MM.1S (cell line): ENCODE data around the gene IFNA7.
"Not testable (repeated sequence)": the region's sequence is repeated elsewhere in the genome, so short reads cannot be mapped to it uniquely, and the experiment has no call there.

Experiments
- DNase-seq: peaks from one replicate; pipeline ENCODE4 v3.0.0-alpha.2; 2015
- H2AFZ ChIP-seq: fragments of 300-600 bp; sonication (generic); 2 replicates; pipeline ENCODE4 v1.6.0; 2016; ENCODE audit warnings: antibody characterized with exemption, low read length
- H3F3A ChIP-seq: fragments of 300-600 bp; sonication (generic); 2 replicates; pipeline ENCODE4 v1.6.1; 2016; ENCODE audit warnings: mild to moderate bottlenecking, antibody characterized with exemption, low read length, moderate library complexity, mixed read lengths; ENCODE audit not compliant: insufficient read depth
- H3K27ac ChIP-seq: fragments of 300-600 bp; sonication (generic); 2 replicates; pipeline ENCODE4 v1.5.1; 2016; ENCODE audit warnings: mild to moderate bottlenecking, low read length
- H3K27me3 ChIP-seq: fragments of 300-600 bp; sonication (generic); replicated peaks from 2 replicates; pipeline ENCODE4 v1.6.0; 2016; ENCODE audit warnings: low read length; ENCODE audit not compliant: insufficient read depth
- H3K36me3 ChIP-seq: fragments of 300-600 bp; sonication (generic); replicated peaks from 2 replicates; pipeline ENCODE4 v1.6.1; 2016; ENCODE audit warnings: mild to moderate bottlenecking, low read length, mixed read lengths; ENCODE audit not compliant: insufficient read depth
- H3K4me1 ChIP-seq: fragments of 300-600 bp; sonication (generic); 2 replicates; pipeline ENCODE4 v1.6.1; 2016; ENCODE audit warnings: low read length, mixed read lengths
- H3K4me2 ChIP-seq: fragments of 300-600 bp; sonication (generic); 2 replicates; pipeline ENCODE4 v1.6.0; 2016; ENCODE audit warnings: low read depth, low read length
- H3K4me3 ChIP-seq: fragments of 300-600 bp; sonication (generic); 2 replicates; pipeline ENCODE4 v1.5.1; 2016; ENCODE audit warnings: low read length, mixed read lengths
- H3K79me2 ChIP-seq: fragments of 300-600 bp; sonication (generic); 2 replicates; pipeline ENCODE4 v1.6.1; 2016; ENCODE audit warnings: mixed run types, low read length, mixed read lengths
- H3K9ac ChIP-seq: fragments of 300-600 bp; sonication (generic); 2 replicates; pipeline ENCODE4 v1.6.1; 2016; ENCODE audit warnings: low read length, mixed read lengths
- H3K9me2 ChIP-seq: fragments of 300-600 bp; sonication (generic); replicated peaks from 2 replicates; pipeline ENCODE4 v1.6.1; 2016; ENCODE audit warnings: mild to moderate bottlenecking, low read length, mixed read lengths; ENCODE audit not compliant: insufficient read depth
- H3K9me3 ChIP-seq: fragments of 300-600 bp; sonication (generic); replicated peaks from 2 replicates; pipeline ENCODE4 v1.6.1; 2016; ENCODE audit warnings: mild to moderate bottlenecking, low read length, mixed read lengths; ENCODE audit not compliant: insufficient read depth
- H4K20me1 ChIP-seq: fragments of 300-600 bp; sonication (generic); 2 replicates; pipeline ENCODE4 v1.6.1; 2016; ENCODE audit warnings: mild to moderate bottlenecking, low read length, moderate library complexity, mixed read lengths; ENCODE audit not compliant: insufficient read depth
- EZH2 ChIP-seq: fragments of 300-600 bp; sonication (generic); optimal IDR thresholded peaks from 2 replicates; pipeline ENCODE3; 2017; ENCODE audit warnings: low read depth, mild to moderate bottlenecking, antibody characterized with exemption, low read length, mixed read lengths
- EZH2phosphoT487 ChIP-seq: fragments of 300-600 bp; sonication (generic); IDR thresholded peaks from 2 replicates; pipeline ENCODE4 v1.6.1; 2018; ENCODE audit warnings: antibody characterized with exemption, low read length
- TF ChIP-seq, protein P1 (sequence below): fragments of 300-600 bp; sonication (generic); IDR thresholded peaks from 2 replicates; pipeline ENCODE4 v1.5.1; 2016; ENCODE audit warnings: antibody characterized with exemption, low read length, mixed read lengths

IFNA7 gene

DNA sequence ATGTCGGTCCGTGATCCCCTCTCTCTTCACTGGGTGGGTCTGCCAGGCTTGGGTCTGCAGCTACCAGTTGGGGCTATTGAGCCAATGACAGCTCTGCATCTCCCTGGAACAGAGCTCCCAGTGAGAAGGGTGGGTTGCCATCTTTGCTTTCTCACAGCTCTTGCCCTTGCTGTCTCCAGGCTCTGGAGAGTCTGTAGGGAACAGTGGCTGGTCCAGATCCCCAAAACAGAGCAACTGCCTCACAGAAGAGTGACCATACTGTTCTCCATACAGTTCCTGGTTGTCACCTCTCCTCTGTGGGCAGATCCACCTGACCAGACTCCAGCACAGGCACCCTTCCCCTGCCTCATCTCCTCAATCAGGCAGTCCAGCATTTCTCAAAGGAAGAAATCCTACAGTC lies 31.3 kb upstream of the IFNA7 start:
- Histone ChIP-seq H2AFZ (no peak overlapping the region), H3F3A (no peaks in the 10 kb centered on the region), H4K20me1 (no peaks in the 10 kb centered on the region), H3K9me2 (no peaks in the 10 kb centered on the region), H3K79me2 (no peaks in the 10 kb centered on the region), H3K27me3 (no peaks in the 10 kb centered on the region), H3K9ac (no peak overlapping the region), H3K4me1 (no peaks in the 10 kb centered on the region), H3K4me3 (no peak overlapping the region), H3K9me3 (no peaks in the 10 kb centered on the region), H3K4me2 (no peak overlapping the region), H3K27ac (no peak overlapping the region), H3K36me3 (no peaks in the 10 kb centered on the region)
- DNase-seq = no peak
- TF ChIP-seq, protein P1, sequence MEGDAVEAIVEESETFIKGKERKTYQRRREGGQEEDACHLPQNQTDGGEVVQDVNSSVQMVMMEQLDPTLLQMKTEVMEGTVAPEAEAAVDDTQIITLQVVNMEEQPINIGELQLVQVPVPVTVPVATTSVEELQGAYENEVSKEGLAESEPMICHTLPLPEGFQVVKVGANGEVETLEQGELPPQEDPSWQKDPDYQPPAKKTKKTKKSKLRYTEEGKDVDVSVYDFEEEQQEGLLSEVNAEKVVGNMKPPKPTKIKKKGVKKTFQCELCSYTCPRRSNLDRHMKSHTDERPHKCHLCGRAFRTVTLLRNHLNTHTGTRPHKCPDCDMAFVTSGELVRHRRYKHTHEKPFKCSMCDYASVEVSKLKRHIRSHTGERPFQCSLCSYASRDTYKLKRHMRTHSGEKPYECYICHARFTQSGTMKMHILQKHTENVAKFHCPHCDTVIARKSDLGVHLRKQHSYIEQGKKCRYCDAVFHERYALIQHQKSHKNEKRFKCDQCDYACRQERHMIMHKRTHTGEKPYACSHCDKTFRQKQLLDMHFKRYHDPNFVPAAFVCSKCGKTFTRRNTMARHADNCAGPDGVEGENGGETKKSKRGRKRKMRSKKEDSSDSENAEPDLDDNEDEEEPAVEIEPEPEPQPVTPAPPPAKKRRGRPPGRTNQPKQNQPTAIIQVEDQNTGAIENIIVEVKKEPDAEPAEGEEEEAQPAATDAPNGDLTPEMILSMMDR = no peak
- TF ChIP-seq EZH2phosphoT487 = no peak
- TF ChIP-seq EZH2 = no peak

DNA sequence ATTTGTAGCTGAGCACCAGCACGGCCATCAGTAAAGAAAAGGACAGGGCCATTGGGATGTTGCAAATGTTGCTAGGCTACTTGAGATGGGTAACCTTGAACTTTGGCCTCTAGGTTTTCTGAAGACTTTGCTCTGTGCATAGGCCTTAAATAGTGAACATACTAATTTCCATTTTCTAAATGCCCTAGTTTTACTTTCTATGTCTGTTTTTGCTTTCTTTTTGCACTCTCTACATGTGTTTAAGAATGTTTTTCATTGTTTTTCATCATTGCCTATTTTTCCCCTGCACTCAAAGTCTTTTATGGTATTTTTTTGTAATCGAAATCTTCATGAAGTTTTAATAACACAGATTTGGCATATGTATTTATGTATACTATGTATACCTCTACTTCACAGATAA lies 26.1 kb upstream of the IFNA7 start, which contains the start of gene IFNA17:
Gene IFNA17 (minus strand): TSS at position 101 of the 400 bp plus-strand sequence. CDS start 49 bp downstream, at position 52.
- Histone ChIP-seq H2AFZ (no peak within 1 kb of the TSS), H3K79me2 (no peaks in the 10 kb centered on the region), H3K27me3 (no peaks in the 10 kb centered on the region), H3K4me2 (no peak within 1 kb of the TSS), H3K4me3 (no peak within 1 kb of the TSS), H3F3A (no peaks in the 10 kb centered on the region), H4K20me1 (no peaks in the 10 kb centered on the region), H3K9me2 (no peaks in the 10 kb centered on the region), H3K36me3 (no peaks in the 10 kb centered on the region), H3K27ac (no peak within 1 kb of the TSS), H3K4me1 (no peaks in the 10 kb centered on the region), H3K9me3 (no peaks in the 10 kb centered on the region), H3K9ac (no peak within 1 kb of the TSS)
- no peak for TF ChIP-seq EZH2phosphoT487
- no peak for TF ChIP-seq EZH2
- TF ChIP-seq, protein P1 = no peak
- no peak for DNase-seq

DNA sequence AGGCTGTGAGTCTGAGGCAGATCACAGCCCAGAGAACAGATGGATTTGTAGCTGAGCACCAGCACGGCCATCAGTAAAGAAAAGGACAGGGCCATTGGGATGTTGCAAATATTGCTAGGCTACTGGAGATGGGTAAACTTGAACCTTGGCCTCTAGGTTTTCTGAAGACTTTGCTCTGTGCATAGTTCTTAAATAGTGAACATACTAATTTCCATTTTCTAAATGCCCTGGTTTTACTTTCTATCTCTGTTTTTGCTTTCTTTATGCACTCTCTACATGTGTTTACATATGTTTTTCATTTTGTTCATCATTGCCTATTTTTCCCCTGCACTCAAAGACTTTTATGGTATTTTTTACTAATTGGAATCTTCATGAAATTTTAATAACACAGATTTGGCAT lies 15.2 kb upstream of the IFNA7 start, which contains the start of gene IFNA16:
Gene IFNA16 (minus strand): TSS at position 101 of the 400 bp plus-strand sequence. CDS start 6 bp downstream, at position 95.
- H2AFZ ChIP-seq, H3K79me2 ChIP-seq, H3K4me1 ChIP-seq, H3K36me3 ChIP-seq, DNase-seq, H3K9me2 ChIP-seq, H3K9ac ChIP-seq, H3K27me3 ChIP-seq, H4K20me1 ChIP-seq, H3K4me3 ChIP-seq, H3K9me3 ChIP-seq, H3K4me2 ChIP-seq, H3K27ac ChIP-seq, H3F3A ChIP-seq: not testable (repeated sequence)

DNA sequence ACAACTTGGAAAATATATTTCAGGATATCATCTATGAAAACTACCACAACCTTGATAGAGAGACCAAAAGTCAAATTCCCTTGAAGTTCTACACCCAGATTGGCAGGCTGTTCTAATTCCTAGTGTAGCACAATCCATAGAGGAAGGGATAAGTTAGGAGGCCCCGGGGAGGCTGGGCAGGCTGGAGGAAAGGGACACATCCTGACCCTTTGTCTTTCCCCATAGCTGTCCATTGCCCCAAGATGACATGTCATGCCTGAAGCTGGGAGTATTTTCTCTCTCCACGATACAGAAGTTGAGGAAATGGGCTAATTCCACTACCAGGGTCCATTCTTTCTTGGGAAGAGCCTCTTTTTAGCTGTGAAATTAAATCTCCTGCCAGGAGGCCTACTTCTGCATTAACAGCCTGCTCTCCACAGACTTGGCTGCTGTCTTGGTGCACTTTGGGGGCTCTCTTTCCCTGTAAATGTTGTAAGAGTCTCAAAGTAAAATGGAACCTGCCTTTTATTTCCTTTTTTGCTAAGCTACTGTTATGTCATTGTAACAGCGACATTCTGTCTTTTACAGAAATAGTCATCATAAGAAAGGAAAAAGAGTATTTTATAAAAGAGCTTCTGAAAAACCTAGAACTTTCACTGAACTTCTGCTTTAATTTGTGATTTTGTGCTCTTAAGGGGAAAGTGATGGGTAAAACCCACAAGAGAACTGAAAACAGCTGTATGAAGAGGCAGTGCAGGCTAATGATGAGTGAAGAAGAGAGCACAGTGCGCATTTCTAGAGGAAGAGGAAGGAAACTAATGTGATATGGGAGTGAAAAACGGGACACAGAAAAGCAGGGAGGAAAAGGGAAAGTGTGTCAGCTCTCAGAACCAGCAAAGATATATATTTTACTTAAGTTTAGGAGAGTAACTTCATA lies 11.7 kb upstream of the IFNA7 start:
- not testable (repeated sequence) for H3F3A ChIP-seq, H3K4me3 ChIP-seq, H3K9me2 ChIP-seq, H3K9ac ChIP-seq, H3K9me3 ChIP-seq, H2AFZ ChIP-seq, DNase-seq, H3K79me2 ChIP-seq, H3K27me3 ChIP-seq, H3K4me1 ChIP-seq, H3K27ac ChIP-seq, H4K20me1 ChIP-seq, H3K4me2 ChIP-seq, H3K36me3 ChIP-seq
- TF ChIP-seq, protein P1 = peak; percentile 44

DNA sequence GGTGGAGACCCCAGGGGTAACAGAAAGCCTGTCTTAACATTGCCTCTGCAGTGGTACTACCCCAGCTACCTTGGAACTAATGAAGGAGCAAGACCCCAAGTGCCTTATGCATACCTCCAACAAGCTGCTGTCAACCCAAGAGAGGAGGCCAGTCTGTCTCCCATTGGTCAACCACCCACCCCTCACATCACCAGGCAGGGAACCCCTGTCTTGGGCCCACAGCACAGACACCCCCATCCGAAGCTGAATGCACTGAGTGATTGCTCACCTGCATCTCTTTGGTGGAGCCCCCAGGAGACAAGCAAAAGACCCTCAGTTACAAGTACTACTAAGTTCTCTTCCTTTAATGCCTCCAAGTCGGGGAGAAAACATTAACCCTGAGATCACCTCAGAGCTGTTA lies 10.2 kb upstream of the IFNA7 start:
- H3K27ac ChIP-seq, H3K9ac ChIP-seq, H4K20me1 ChIP-seq, H3K27me3 ChIP-seq, DNase-seq, H3K4me1 ChIP-seq, H3K79me2 ChIP-seq, H3K9me3 ChIP-seq, H2AFZ ChIP-seq, H3K4me3 ChIP-seq, H3F3A ChIP-seq, H3K4me2 ChIP-seq, H3K9me2 ChIP-seq, H3K36me3 ChIP-seq: not testable (repeated sequence)
